Sigmoid colon (tissue), 4 donors: ENCODE measurements around the gene LAG3.

Experiments
- EP300 ChIP-seq, 4 donors: sonication (generic); formaldehyde crosslinking; IDR thresholded peaks; one replicate each; pipeline ENCODE4 v1.6.1; 2017; ENCODE audit warnings: antibody characterized with exemption in 4 of 4
- POLR2A ChIP-seq, 2 donors: fragments of 450-650 bp; IDR thresholded peaks; one replicate each; pipeline ENCODE4 v1.6.1; 2016; ENCODE audit warnings: antibody characterized with exemption in 2 of 2, mild to moderate bottlenecking in 2 of 2, moderate library complexity in 2 of 2
- POLR2AphosphoS5 ChIP-seq, 4 donors: sonication (generic); formaldehyde crosslinking; IDR thresholded peaks; one replicate each; pipeline ENCODE4 v1.6.1; 2017; ENCODE audit warnings: antibody characterized with exemption in 4 of 4
- TF ChIP-seq, protein P1 (sequence below), 4 experiments: fragments of 450-650 bp in 3 of 4; fragments of 200-600 bp in 1 of 4; IDR thresholded peaks; one replicate each; pipeline ENCODE4 v1.5.1; 2016 to 2019; ENCODE audit warnings: antibody characterized with exemption in 4 of 4, mild to moderate bottlenecking in 3 of 4, moderate library complexity in 2 of 4

DNA sequence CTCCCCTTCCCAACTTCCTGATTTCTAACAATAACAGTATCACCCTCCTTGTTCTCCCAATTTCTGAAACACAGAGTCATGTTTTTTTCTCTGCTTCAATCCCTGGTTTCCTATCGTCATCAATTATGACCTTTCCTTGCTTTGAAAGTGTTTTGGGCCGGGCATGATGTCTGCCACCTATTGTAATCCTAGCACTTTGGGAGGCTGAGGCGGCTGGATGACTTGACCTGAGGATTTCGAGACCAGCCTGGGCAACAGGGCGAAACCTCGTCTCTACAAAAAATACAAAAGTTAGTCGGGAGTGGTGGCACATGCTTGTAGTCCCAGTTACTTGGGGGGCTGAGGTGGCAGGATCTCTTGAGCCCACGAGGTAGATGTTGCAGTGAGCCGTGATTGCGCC, 36.7 kb downstream of the LAG3 start:
- TF ChIP-seq, protein P1, sequence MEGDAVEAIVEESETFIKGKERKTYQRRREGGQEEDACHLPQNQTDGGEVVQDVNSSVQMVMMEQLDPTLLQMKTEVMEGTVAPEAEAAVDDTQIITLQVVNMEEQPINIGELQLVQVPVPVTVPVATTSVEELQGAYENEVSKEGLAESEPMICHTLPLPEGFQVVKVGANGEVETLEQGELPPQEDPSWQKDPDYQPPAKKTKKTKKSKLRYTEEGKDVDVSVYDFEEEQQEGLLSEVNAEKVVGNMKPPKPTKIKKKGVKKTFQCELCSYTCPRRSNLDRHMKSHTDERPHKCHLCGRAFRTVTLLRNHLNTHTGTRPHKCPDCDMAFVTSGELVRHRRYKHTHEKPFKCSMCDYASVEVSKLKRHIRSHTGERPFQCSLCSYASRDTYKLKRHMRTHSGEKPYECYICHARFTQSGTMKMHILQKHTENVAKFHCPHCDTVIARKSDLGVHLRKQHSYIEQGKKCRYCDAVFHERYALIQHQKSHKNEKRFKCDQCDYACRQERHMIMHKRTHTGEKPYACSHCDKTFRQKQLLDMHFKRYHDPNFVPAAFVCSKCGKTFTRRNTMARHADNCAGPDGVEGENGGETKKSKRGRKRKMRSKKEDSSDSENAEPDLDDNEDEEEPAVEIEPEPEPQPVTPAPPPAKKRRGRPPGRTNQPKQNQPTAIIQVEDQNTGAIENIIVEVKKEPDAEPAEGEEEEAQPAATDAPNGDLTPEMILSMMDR (IDR thresholded peaks at IDR 0.05): no peak
- no peak for TF ChIP-seq EP300 (IDR thresholded peaks at IDR 0.05)
- no peak for TF ChIP-seq POLR2AphosphoS5 (IDR thresholded peaks at IDR 0.05)
- no peak for TF ChIP-seq POLR2A (IDR thresholded peaks at IDR 0.05)
